Body of pancreas (tissue), 4 donors: ENCODE measurements around the gene CYFIP2.

Experiments
- CTCF ChIP-seq, 7 experiments: fragments of 450-650 bp in 4 of 7; fragments of 200-600 bp in 3 of 7; sonication (generic) in 3 of 7; IDR thresholded peaks; one replicate each; pipeline ENCODE4 v1.5.1; 2016 to 2019; ENCODE audit warnings: antibody characterized with exemption in 7 of 7
- POLR2A ChIP-seq, 3 donors: fragments of 450-650 bp; IDR thresholded peaks; one replicate each; pipeline ENCODE4 v1.6.1; 2016; ENCODE audit warnings: antibody characterized with exemption in 3 of 3, mild to moderate bottlenecking in 2 of 3

- no peak for TF ChIP-seq CTCF (IDR thresholded peaks at IDR 0.05)
- TF ChIP-seq POLR2A (IDR thresholded peaks at IDR 0.05) = no peak
These were observed 18.7 kb downstream of the CYFIP2 start for GRCh38 chr5:157284458-157285212.
